H1 (cell line): Measurements from ENCODE around the gene MEIS3. TPM values are rescaled to one million over a fixed set of nuclear protein-coding genes. Genes with fewer than 3 reads are reported as not detected.

Source experiments
- CTCF ChIA-PET: fragments of 300-600 bp; sonication (Branson Sonifier 250); formaldehyde crosslinking; loops from one replicate; lab custom pipeline; 2021; ENCODE audit not compliant: partially characterized antibody; lab: Charles Lee
- POLR2A ChIA-PET: fragments of 300-600 bp; sonication (Branson Sonifier 250); formaldehyde crosslinking; loops from one replicate; lab custom pipeline; 2021; ENCODE audit warnings: inconsistent platforms; ENCODE audit not compliant: partially characterized antibody; lab: Charles Lee
- DNase-seq, 2 experiments: peaks; one replicate each; pipeline versions ENCODE4 v3.0.0 to v3.0.0-alpha.2; 2010 to 2022; ENCODE audit warnings: low spot score in 2 of 2, low read depth in 1 of 2, mixed read lengths in 1 of 2
- FAIRE-seq: peaks from 2 replicates; lab custom pipeline; 2011; peaks lifted over from hg19 to GRCh38; lab: Jason Lieb, UNC
- H2AFZ ChIP-seq: 2 replicates; pipeline ENCODE4 v1.8.1; 2012; ENCODE audit warnings: low read length, inconsistent platforms
- H2AK5ac ChIP-seq: 2 replicates; pipeline ENCODE4 v1.6.1; 2013; ENCODE audit warnings: low read depth, low read length
- H2BK120ac ChIP-seq: replicated peaks from 2 replicates; pipeline ENCODE3; 2013; ENCODE audit warnings: low read depth, low read length, inconsistent platforms
- H2BK12ac ChIP-seq: 2 replicates; pipeline ENCODE4 v1.6.1; 2013; ENCODE audit warnings: low read depth, low read length
- H2BK15ac ChIP-seq: 2 replicates; pipeline ENCODE4 v1.6.1; 2013; ENCODE audit warnings: low read length
- H2BK20ac ChIP-seq: 2 replicates; pipeline ENCODE4 v1.6.1; 2013; ENCODE audit warnings: low read length
- H2BK5ac ChIP-seq: 2 replicates; pipeline ENCODE4 v1.6.1; 2013; ENCODE audit warnings: low read depth, low read length
- H3K14ac ChIP-seq: 2 replicates; pipeline ENCODE4 v1.6.1; 2013; ENCODE audit warnings: inconsistent platforms; ENCODE audit not compliant: insufficient read length
- H3K18ac ChIP-seq: 2 replicates; pipeline ENCODE4 v1.6.1; 2013; ENCODE audit warnings: low read length; ENCODE audit errors: extremely low read depth
- H3K23ac ChIP-seq: 2 replicates; pipeline ENCODE4 v1.6.1; 2013; ENCODE audit warnings: inconsistent platforms; ENCODE audit not compliant: insufficient read length
- H3K23me2 ChIP-seq: 2 replicates; pipeline ENCODE4 v1.6.1; 2013; ENCODE audit warnings: low read depth, low read length
- H3K27ac ChIP-seq: 2 replicates; pipeline ENCODE4 v1.6.1; 2011; ENCODE audit warnings: low read depth, low read length, inconsistent platforms
- H3K27me3 ChIP-seq, 4 experiments: replicated peaks in 1 of 4; 1 replicate in 1 of 4; 2 replicates in 3 of 4; pipeline versions ENCODE4 v1.6.1 to v1.8.1; 2011 to 2013; ENCODE audit warnings: low read length in 3 of 4, mild to moderate bottlenecking in 3 of 4, inconsistent platforms in 2 of 4, mixed read lengths in 2 of 4, moderate library complexity in 1 of 4; ENCODE audit not compliant: control insufficient read depth in 3 of 4, insufficient read depth in 3 of 4; ENCODE audit errors: extremely low read depth in 1 of 4
- H3K36me3 ChIP-seq, 4 experiments: 2 replicates each; pipeline versions ENCODE4 v1.6.1 to v1.8.1; 2011 to 2013; ENCODE audit warnings: mild to moderate bottlenecking in 4 of 4, low read length in 3 of 4, moderate library complexity in 2 of 4, control low read depth in 1 of 4, inconsistent platforms in 1 of 4; ENCODE audit not compliant: insufficient read depth in 4 of 4, control insufficient read depth in 2 of 4
- H3K4ac ChIP-seq: replicated peaks from 2 replicates; pipeline ENCODE3; 2013; ENCODE audit warnings: low read length, low read depth, mixed read lengths, inconsistent platforms; ENCODE audit not compliant: insufficient read length
- H3K4me1 ChIP-seq, 4 experiments: replicated peaks in 1 of 4; 1 replicate in 1 of 4; 2 replicates in 3 of 4; pipeline versions ENCODE4 v1.6.1 to v1.8.1; 2011 to 2013; ENCODE audit warnings: low read length in 3 of 4, inconsistent platforms in 2 of 4, mixed read lengths in 1 of 4; ENCODE audit not compliant: insufficient read depth in 4 of 4, control insufficient read depth in 3 of 4
- H3K4me2 ChIP-seq, 2 experiments: 2 replicates each; pipeline versions ENCODE4 v1.6.1 to v1.8.1; 2011 to 2013; ENCODE audit warnings: low read depth in 2 of 2, low read length in 2 of 2, control low read depth in 1 of 2, inconsistent platforms in 1 of 2, mild to moderate bottlenecking in 1 of 2; ENCODE audit not compliant: insufficient read depth in 1 of 2
- H3K4me3 ChIP-seq, 4 experiments: fragments of 200-600, 300-600 bp in 1 of 4; sonication (generic), shearing (Covaris generic), sonication (Bioruptor Twin) in 1 of 4; 2 replicates each; pipeline versions ENCODE4 v1.5.1 to v1.8.1; 2011 to 2016; ENCODE audit warnings: low read length in 4 of 4, low read depth in 3 of 4, control low read depth in 2 of 4, inconsistent platforms in 2 of 4, mild to moderate bottlenecking in 2 of 4, mixed read lengths in 1 of 4, moderate library complexity in 1 of 4; ENCODE audit not compliant: insufficient read depth in 2 of 4; ENCODE audit errors: extremely low read depth in 1 of 4
- H3K56ac ChIP-seq: replicated peaks from 2 replicates; pipeline ENCODE3; 2013; ENCODE audit warnings: low read depth, mild to moderate bottlenecking, mixed read lengths, low read length, inconsistent platforms; ENCODE audit not compliant: insufficient read length
- H3K79me1 ChIP-seq: 2 replicates; pipeline ENCODE4 v1.6.1; 2013; ENCODE audit warnings: low read depth, low read length, control low read depth
- H3K79me2 ChIP-seq, 2 experiments: 2 replicates each; pipeline versions ENCODE4 v1.6.1 to v1.8.1; 2012 to 2013; ENCODE audit warnings: low read length in 2 of 2, mild to moderate bottlenecking in 2 of 2, inconsistent platforms in 1 of 2; ENCODE audit not compliant: insufficient read depth in 2 of 2, control insufficient read depth in 1 of 2
- H3K9ac ChIP-seq, 4 experiments: replicated peaks in 1 of 4; 1 replicate in 1 of 4; 2 replicates in 3 of 4; pipeline versions ENCODE4 v1.6.1 to v1.8.1; 2011 to 2013; ENCODE audit warnings: low read depth in 3 of 4, low read length in 3 of 4, control low read depth in 2 of 4, mild to moderate bottlenecking in 2 of 4, moderate library complexity in 2 of 4, inconsistent platforms in 1 of 4; ENCODE audit errors: extremely low read depth in 1 of 4
- H3K9me3 ChIP-seq, 2 experiments: 2 replicates each; pipeline versions ENCODE4 v1.6.1 to v1.8.1; 2012 to 2013; ENCODE audit warnings: mild to moderate bottlenecking in 2 of 2, moderate library complexity in 2 of 2, control low read depth in 1 of 2, inconsistent platforms in 1 of 2, low read depth in 1 of 2, low read length in 1 of 2, mixed read lengths in 1 of 2; ENCODE audit not compliant: insufficient read depth in 2 of 2
- H4K20me1 ChIP-seq, 2 experiments: replicated peaks in 1 of 2; 2 replicates each; pipeline versions ENCODE3 to v1.8.1; 2011 to 2013; ENCODE audit warnings: inconsistent platforms in 2 of 2, low read length in 2 of 2, mild to moderate bottlenecking in 1 of 2; ENCODE audit not compliant: insufficient read depth in 2 of 2, control insufficient read depth in 1 of 2
- H4K5ac ChIP-seq: 2 replicates; pipeline ENCODE4 v1.6.1; 2013; ENCODE audit warnings: low read length, low read depth, mixed read lengths, inconsistent platforms; ENCODE audit not compliant: insufficient read length
- H4K8ac ChIP-seq: 2 replicates; pipeline ENCODE4 v1.8.0; 2013; ENCODE audit warnings: mild to moderate bottlenecking, moderate library complexity, low read length, inconsistent platforms; ENCODE audit not compliant: insufficient read depth; ENCODE audit errors: extremely low read depth
- H4K91ac ChIP-seq: replicated peaks from 2 replicates; pipeline ENCODE3; 2013; ENCODE audit warnings: low read length, mixed read lengths, inconsistent platforms; ENCODE audit not compliant: insufficient read length
- ASH2L ChIP-seq: fragments of 200-600, 300-600 bp; sonication (generic); IDR thresholded peaks from one replicate; pipeline ENCODE4 v1.7.1; 2017; ENCODE audit warnings: low read length
- CBX8 ChIP-seq: fragments of 300-800, 300-1000 bp; sonication (generic); IDR thresholded peaks from 2 replicates; pipeline ENCODE4 v1.7.1; 2016; ENCODE audit warnings: low read depth, low read length, borderline replicate concordance
- PHF8 ChIP-seq: fragments of 200-600 bp; sonication (generic); conservative IDR thresholded peaks from 2 replicates; pipeline ENCODE4 v1.7.1; 2012; ENCODE audit warnings: low read depth, mild to moderate bottlenecking, inconsistent platforms, low read length, moderate library complexity
- SIRT6 ChIP-seq: IDR thresholded peaks from one replicate; pipeline ENCODE4 v1.7.1; 2012; ENCODE audit warnings: low read length, inconsistent platforms
- WGBS, 2 experiments: shearing (Covaris generic) in 1 of 2; methylation state at CpG; one replicate each; pipeline versions ENCODE4 v1.1.6 to v1.1.7; 2013 to 2015; ENCODE audit warnings: low lambda C conversion rate in 2 of 2, mixed read lengths in 2 of 2, inconsistent platforms in 1 of 2, low coverage in 1 of 2, missing lambda C conversion rate in 1 of 2; ENCODE audit not compliant: insufficient replicate concordance in 2 of 2, insufficient coverage in 1 of 2, insufficient read length in 1 of 2; ENCODE audit errors: extremely low coverage in 1 of 2, missing lambda C conversion rate in 1 of 2; 5-methylcytosine and 5-hydroxymethylcytosine counted together
- polyA plus RNA-seq, 7 experiments: library from polyadenylated mRNA; depleted of rRNA in 3 of 7; stranded (reverse) in 5 of 7; unstranded in 2 of 7; fragments of >200 nt in 5 of 7; fragments of 200-250 nt in 2 of 7; gene quantifications; 1 replicate in 5 of 7; 2 replicates in 1 of 7; 4 replicates in 1 of 7; pipeline versions ENCODE4 v1.2.1 to v1.2.3, GENCODE V29; 2011 to 2013; ENCODE audit warnings: missing spikeins in 2 of 7, mixed read lengths in 2 of 7
- total RNA-seq: library from RNA; stranded (reverse); fragmentation: NEBNext Ultra II Directional; extraction: Animal tissue kit (Norgen Biotek cat#: 25700); gene quantifications from 2 replicates; pipeline ENCODE4 v1.2.1, GENCODE V29; 2021

The MEIS3 gene
- total and polyA plus RNA-seq, 2 of the 8 experiments (the other 6 are each of a cell fraction or from before 2014, with no cell fraction given) = 24.5 to 28.2 TPM

DNA sequence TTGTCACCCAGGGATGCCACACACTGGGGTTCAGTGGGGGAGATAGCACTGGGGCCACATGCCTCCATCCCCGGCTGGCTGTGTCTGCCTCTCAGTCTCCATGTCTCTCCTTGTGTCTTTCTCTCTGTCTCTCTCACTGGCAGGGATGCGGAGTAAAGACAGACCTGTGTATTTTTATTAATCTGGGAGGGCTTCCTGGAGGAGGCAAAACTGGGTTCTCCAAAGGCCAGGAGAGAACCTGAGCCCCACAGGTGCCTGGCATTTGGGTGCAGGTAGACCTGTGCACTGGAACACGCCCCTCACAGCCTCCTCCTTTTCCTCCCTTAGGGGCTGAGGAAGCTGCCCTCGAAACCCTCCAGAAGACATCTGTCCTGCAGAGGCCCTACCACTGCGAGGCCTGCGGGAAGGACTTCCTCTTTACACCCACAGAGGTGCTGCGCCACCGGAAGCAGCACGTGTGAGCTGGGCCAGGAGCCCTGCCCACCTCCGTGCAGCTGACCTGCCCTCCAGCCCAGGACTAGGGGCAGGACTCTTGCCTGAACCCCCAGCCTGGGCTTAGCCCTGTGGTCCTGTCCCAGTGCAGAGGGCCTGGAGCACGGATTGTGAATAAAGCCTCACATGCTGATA is 37.6 kb downstream of the MEIS3 start:
- Histone ChIP-seq H3K9me3 (no peaks in the 10 kb centered on the region), H3K79me1 (no peaks in the 10 kb centered on the region), H3K56ac (no peak overlapping the region), H3K36me3 (peaks cover 20 to 46% (median 41%) of the 10 kb centered on the region in 4 experiments; a peak in 7 of 8 replicates), H3K4ac (no peak overlapping the region), H4K91ac (no peak overlapping the region), H3K9ac (no peak overlapping the region), H3K27ac (no peak overlapping the region), H2AK5ac (no peak overlapping the region), H3K4me3 (no peak overlapping the region), H2BK20ac (no peak overlapping the region), H3K14ac (no peak overlapping the region), H4K8ac (no peak overlapping the region), H3K27me3 (no peaks in the 10 kb centered on the region; a peak in 1 of 7 replicates), H2AFZ (no peak overlapping the region), H3K4me1 (no peaks in the 10 kb centered on the region), H2BK120ac (no peak overlapping the region), H3K4me2 (no peak overlapping the region), H2BK15ac (no peak overlapping the region)
- WGBS, 2 experiments = 90% methylated on average over 11 of the region's 11 CpGs; no CpG with 5 or more reads in 1 of the 2 experiments
- DNase-seq = no peak
- TF ChIP-seq CBX8 = no peak
- no peak for TF ChIP-seq ASH2L
- TF ChIP-seq PHF8 = no peak
- TF ChIP-seq SIRT6 = no peak
- TF ChIP-seq, all 59 proteins: peak for 0
- Histone ChIP-seq H3K79me2 (no peaks in the 10 kb centered on the region), H2BK5ac (no peak overlapping the region), H4K20me1 (peaks cover 2 to 4% of the 10 kb centered on the region in 2 experiments), H4K5ac (no peak overlapping the region), H3K23ac (no peak overlapping the region), H3K18ac (no peak overlapping the region), H3K23me2 (no peaks in the 10 kb centered on the region), H2BK12ac (no peak overlapping the region)
- POLR2A ChIA-PET = interaction anchor here (1.0 to 1.8 kb wide), 4 partner anchors 10 to 27 kb away, joined by 4 to 6 read pairs (median 5); no protein-coding TSS in a partner anchor
- no peak for FAIRE-seq
- CTCF ChIA-PET = interaction anchor here (0.6 to 6.8 kb wide), 5 partner anchors 9 to 483 kb away, joined by 3 to 50 read pairs (median 4); partner anchors contain the start of gene DHX34
